ENCODE data around the gene CHML.

GRCh38 chr1:241638909-241639622, 1.1 kb downstream of the CHML start:
- TF ChIP-seq CEBPB (IDR thresholded peaks at IDR 0.05), result no peak
- TF ChIP-seq EGR1 (IDR thresholded peaks at IDR 0.05), result no peak
- no peak for TF ChIP-seq TAF1 (IDR thresholded peaks at IDR 0.05; ENCODE audit: low read depth)
- TF ChIP-seq FOXM1 (IDR thresholded peaks at IDR 0.05; ENCODE audit: borderline replicate concordance, low read depth), result no peak
- no peak for TF ChIP-seq CREB1 (IDR thresholded peaks at IDR 0.05; ENCODE audit: low read depth)
- TF ChIP-seq RAD21 (IDR thresholded peaks at IDR 0.05; ENCODE audit: low read depth), result no peak
- TF ChIP-seq YY1 (IDR thresholded peaks at IDR 0.05; ENCODE audit: low read depth), result no peak
- TF ChIP-seq EP300 (IDR thresholded peaks at IDR 0.05; ENCODE audit: borderline replicate concordance), result no peak

Data from Ishikawa (cell line).